HepG2 (cell line): ENCODE data around the gene THADA. TPM values are rescaled to one million over a fixed set of nuclear protein-coding genes. Genes with fewer than 3 reads are reported as not detected.

Source experiments
- ATAC-seq: fragments of 200-7000 bp; cut with Tn5 transposase; 3 replicates; pipeline ENCODE4 v1.9.1; 2020; ENCODE audit warnings: mild to moderate bottlenecking, moderate library complexity
- BruUV-seq: library from RNA; stranded (reverse); fragments of 400-500 nt; replicated peaks from 2 replicates; lab custom pipeline; 2021; lab: Mats Ljungman, UMichigan
- CTCF ChIA-PET: fragments of 300-600 bp; formaldehyde crosslinking; extraction: SDS; loops from one replicate; lab custom pipeline; 2021; ENCODE audit warnings: low total read pairs, inconsistent platforms, low intra/inter-chr PET ratio; lab: Yijun Ruan, JAX
- POLR2A ChIA-PET: fragments of 350-600 bp; sonication (Branson Sonifier 250); formaldehyde crosslinking; loops from one replicate; lab custom pipeline; 2020; ENCODE audit warnings: antibody characterized with exemption, inconsistent platforms; lab: Yijun Ruan, JAX
- DNase-seq: peaks from one replicate; pipeline ENCODE4 v3.0.0-alpha.2; 2015; ENCODE audit warnings: low spot score
- FAIRE-seq: peaks from 3 replicates; lab custom pipeline; 2011; peaks lifted over from hg19 to GRCh38; lab: Jason Lieb, UNC
- H2AFZ ChIP-seq: one replicate; pipeline ENCODE4 v1.6.1; 2011; ENCODE audit warnings: low read length, inconsistent platforms
- H3K27ac ChIP-seq: fragments of 300-600 bp; 3 replicates; pipeline ENCODE4 v1.8.0; 2011; ENCODE audit warnings: mixed run types, mild to moderate bottlenecking, mixed read lengths, low read length, inconsistent platforms; ENCODE audit not compliant: insufficient read depth; ENCODE audit errors: extremely low read length
- H3K27me3 ChIP-seq, 2 experiments: fragments of 200-600 bp in 1 of 2; 2 replicates in 1 of 2; 3 replicates in 1 of 2; pipeline versions ENCODE4 v1.6.0 to v1.8.0; 2011; ENCODE audit warnings: low read length in 2 of 2, mild to moderate bottlenecking in 2 of 2, moderate library complexity in 2 of 2, inconsistent platforms in 1 of 2; ENCODE audit not compliant: insufficient read depth in 2 of 2, control insufficient read depth in 1 of 2
- H3K36me3 ChIP-seq, 2 experiments: fragments of 200-600 bp in 1 of 2; replicated peaks in 1 of 2; 2 replicates in 1 of 2; 3 replicates in 1 of 2; pipeline versions ENCODE4 v1.5.1 to v1.8.0; 2011; ENCODE audit warnings: low read length in 2 of 2, inconsistent platforms in 1 of 2; ENCODE audit not compliant: insufficient read depth in 2 of 2, control insufficient read depth in 1 of 2
- H3K4me1 ChIP-seq: 2 replicates; pipeline ENCODE4 v1.5.1; 2012; ENCODE audit warnings: low read length, inconsistent platforms; ENCODE audit not compliant: insufficient read depth
- H3K4me2 ChIP-seq: 2 replicates; pipeline ENCODE4 v1.6.0; 2011; ENCODE audit warnings: low read depth, low read length, inconsistent platforms
- H3K4me3 ChIP-seq, 3 experiments: fragments of 200-600 bp in 1 of 3; sonication (generic), shearing (Covaris generic) in 1 of 3; replicated peaks in 1 of 3; 2 replicates each; pipeline ENCODE4 v1.5.1; 2011 to 2016; ENCODE audit warnings: low read length in 3 of 3, inconsistent platforms in 2 of 3, low read depth in 2 of 3, mild to moderate bottlenecking in 2 of 3, control low read depth in 1 of 3, mixed read lengths in 1 of 3; ENCODE audit not compliant: insufficient read depth in 1 of 3
- H3K79me2 ChIP-seq: one replicate; pipeline ENCODE4 v1.6.1; 2011; ENCODE audit warnings: low read length, inconsistent platforms; ENCODE audit not compliant: insufficient read depth
- H3K9ac ChIP-seq: 2 replicates; pipeline ENCODE4 v1.6.0; 2011; ENCODE audit warnings: mild to moderate bottlenecking, low read depth, low read length, inconsistent platforms; ENCODE audit not compliant: insufficient read depth
- H3K9me3 ChIP-seq: 2 replicates; pipeline ENCODE4 v1.5.1; 2012; ENCODE audit warnings: mild to moderate bottlenecking, low read length
- H4K20me1 ChIP-seq: 2 replicates; pipeline ENCODE4 v1.6.0; 2011; ENCODE audit warnings: inconsistent platforms, mild to moderate bottlenecking, low read length, moderate library complexity; ENCODE audit not compliant: insufficient read depth
- CHD4 ChIP-seq: fragments of 200-600 bp; sonication (generic); IDR thresholded peaks from 2 replicates; pipeline ENCODE4 v1.7.0; 2017; ENCODE audit warnings: mild to moderate bottlenecking, low read length, borderline replicate concordance
- FOXK2 ChIP-seq: fragments of 450-650 bp; IDR thresholded peaks from 2 replicates; pipeline ENCODE4 v1.6.1; 2016
- GZF1 ChIP-seq: sonication (generic); formaldehyde crosslinking; IDR thresholded peaks from 2 replicates; pipeline ENCODE4 v1.5.1; 2020; ENCODE audit warnings: mild to moderate bottlenecking, missing genetic modification reagents
- NONO ChIP-seq, 2 experiments: fragments of 450-650 bp in 1 of 2; sonication (generic) in 1 of 2; formaldehyde crosslinking in 1 of 2; IDR thresholded peaks in 1 of 2; conservative IDR thresholded peaks in 1 of 2; 2 replicates each; pipeline versions ENCODE4 v1.6.1 to v1.8.0; 2017 to 2022; ENCODE audit warnings: mild to moderate bottlenecking in 1 of 2, missing genetic modification reagents in 1 of 2, moderate library complexity in 1 of 2
- POLR2G ChIP-seq: fragments of 200-400 bp; formaldehyde crosslinking; IDR thresholded peaks from 2 replicates; pipeline ENCODE4 v1.6.1; 2018; ENCODE audit warnings: mild to moderate bottlenecking, low read depth, low read length, moderate library complexity
- ZNF639 ChIP-seq: conservative IDR thresholded peaks from 2 replicates; pipeline ENCODE4 v1.6.1; 2018; ENCODE audit warnings: missing genetic modification reagents
- ZNF772 ChIP-seq: sonication (generic); formaldehyde crosslinking; IDR thresholded peaks from 2 replicates; pipeline ENCODE4 v1.5.0; 2020; ENCODE audit warnings: mild to moderate bottlenecking, missing genetic modification reagents
- whole genome bisulfite sequencing: methylation state at CpG from one replicate; pipeline ENCODE4 v1.1.6; 2017; ENCODE audit warnings: low lambda C conversion rate; 5-methylcytosine and 5-hydroxymethylcytosine counted together
- in situ Hi-C: cut with HindIII; loops from 2 replicates; pipeline ENCODE4 v1.10.0; 2017; ENCODE audit warnings: low pct_unique_long_range_greater_than_20kb; ENCODE audit not compliant: extremely low pct_ligation_motif_present
- intact Hi-C: fragments of 100-400 bp; cut with micrococcal nuclease; formaldehyde crosslinking; loops from one replicate; pipeline ENCODE4 v1.10.0; 2022; ENCODE audit not compliant: unreplicated experiment
- polyA plus RNA-seq, 8 experiments: library from polyadenylated mRNA; depleted of rRNA in 3 of 8; stranded (reverse) in 7 of 8; unstranded in 1 of 8; fragments of >200 nt; fragmentation: Illumina TruSeq in 4 of 8; extraction: Trizol in 4 of 8; gene quantifications; 2 replicates each; pipeline versions ENCODE4 v1.2.1 to v1.2.3, GENCODE V29; 2011 to 2016; ENCODE audit warnings: low read depth in 4 of 8, missing spikeins in 1 of 8, mixed read lengths in 1 of 8; ENCODE audit not compliant: insufficient read depth in 1 of 8
- total RNA-seq, 5 experiments: library from RNA; depleted of rRNA; stranded (reverse); fragments of >200 nt; fragmentation: Illumina TruSeq; extraction: Trizol; gene quantifications; 2 replicates each; pipeline ENCODE4 v1.2.3, GENCODE V29; 2016; ENCODE audit warnings: low read depth in 1 of 5
- TF ChIP-seq, protein P1 (sequence below): sonication (generic); formaldehyde crosslinking; IDR thresholded peaks from 2 replicates; pipeline ENCODE4 v1.4.0; 2020; ENCODE audit warnings: low read depth, mild to moderate bottlenecking, missing genetic modification reagents

The THADA gene
- total and polyA plus RNA-seq, 2 of the 13 experiments (the other 11 are each of a cell fraction or from before 2014, with no cell fraction given): 12.7 to 21.7 TPM

DNA sequence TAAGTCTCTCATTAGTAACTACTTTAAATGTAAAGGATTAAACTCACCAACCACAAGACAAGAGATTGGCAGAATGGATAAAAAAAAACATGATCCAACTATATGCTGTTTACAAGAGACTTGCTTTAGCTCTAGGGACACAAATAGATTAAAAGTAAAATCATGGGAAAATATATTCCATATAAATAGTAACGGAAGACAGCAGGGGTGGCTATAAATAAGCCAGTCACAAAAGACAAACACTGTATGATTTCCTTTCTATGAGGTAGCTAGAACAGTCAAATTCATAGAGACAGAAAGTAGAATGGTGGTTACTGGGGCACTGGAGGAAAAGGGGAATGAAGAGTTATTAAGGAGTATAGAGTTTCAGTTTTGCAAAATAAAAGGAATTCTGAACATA is 145.2 kb downstream of the THADA start:
- Histone ChIP-seq H3K27ac (peak overlapping the region; percentile 76), H3K27me3 (no peaks in the 10 kb centered on the region), H2AFZ (no peak overlapping the region), H3K79me2 (no peaks in the 10 kb centered on the region), H3K4me3 (no peak overlapping the region; a peak in 1 of 6 replicates), H3K36me3 (peaks cover 0 to 5% of the 10 kb centered on the region in 2 experiments; a peak in 1 of 5 replicates), H4K20me1 (no peaks in the 10 kb centered on the region), H3K9me3 (no peaks in the 10 kb centered on the region), H3K4me1 (peaks cover 94% of the 10 kb centered on the region), H3K4me2 (peak overlapping the region; percentile 58), H3K9ac (peak overlapping the region; percentile 35; the same call in 1 of the 2 replicates)
- intact Hi-C loops: loop anchor here (5.0 to 10.0 kb wide), 2 partner anchors 73 to 136 kb away; no protein-coding TSS in a partner anchor
- in situ Hi-C loops: no loop called here
- FAIRE-seq: no peak
- POLR2A ChIA-PET: interaction anchor here (0.7 to 1.8 kb wide), 9 partner anchors 11 to 475 kb away, joined by 3 to 9 read pairs (median 5); partner anchors contain the start of gene ZFP36L2
- no peak for TF ChIP-seq FOXK2
- TF ChIP-seq GZF1: no peak
- TF ChIP-seq, protein P1, sequence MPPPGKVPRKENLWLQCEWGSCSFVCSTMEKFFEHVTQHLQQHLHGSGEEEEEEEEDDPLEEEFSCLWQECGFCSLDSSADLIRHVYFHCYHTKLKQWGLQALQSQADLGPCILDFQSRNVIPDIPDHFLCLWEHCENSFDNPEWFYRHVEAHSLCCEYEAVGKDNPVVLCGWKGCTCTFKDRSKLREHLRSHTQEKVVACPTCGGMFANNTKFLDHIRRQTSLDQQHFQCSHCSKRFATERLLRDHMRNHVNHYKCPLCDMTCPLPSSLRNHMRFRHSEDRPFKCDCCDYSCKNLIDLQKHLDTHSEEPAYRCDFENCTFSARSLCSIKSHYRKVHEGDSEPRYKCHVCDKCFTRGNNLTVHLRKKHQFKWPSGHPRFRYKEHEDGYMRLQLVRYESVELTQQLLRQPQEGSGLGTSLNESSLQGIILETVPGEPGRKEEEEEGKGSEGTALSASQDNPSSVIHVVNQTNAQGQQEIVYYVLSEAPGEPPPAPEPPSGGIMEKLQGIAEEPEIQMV (CRISPR knock-in tag): no peak
- no peak for TF ChIP-seq POLR2G
- no peak for TF ChIP-seq CHD4
- no peak for TF ChIP-seq NONO (IDR thresholded peaks at IDR 0.05)
- no peak for TF ChIP-seq NONO (CRISPR knock-in tag; conservative IDR thresholded peaks at IDR 0.05)
- no peak for TF ChIP-seq ZNF772 (CRISPR knock-in tag)
- TF ChIP-seq ZNF639 (CRISPR knock-in tag): no peak
- ATAC-seq: no peak
- CTCF ChIA-PET: no interaction called here
- no TSS peak for BruUV-seq
- no peak for DNase-seq
- 93% methylated on average over 1 of the region's 1 CpG for WGBS
